Subcutaneous adipose tissue (tissue), 4 donors: ENCODE measurements around the gene ITGB7. TPM values are rescaled to one million over a fixed set of nuclear protein-coding genes. Genes with fewer than 3 reads are reported as not detected.

Experiments
- CTCF ChIP-seq: fragments of 450-650 bp; IDR thresholded peaks from one replicate; pipeline ENCODE4 v1.5.1; 2016; ENCODE audit warnings: low read depth, mild to moderate bottlenecking, control low read depth, antibody characterized with exemption, moderate library complexity
- total RNA-seq, 4 donors: library from RNA; depleted of rRNA; stranded (reverse); fragments of >200 nt; gene quantifications; one replicate each; pipeline ENCODE4 v1.1.0, GENCODE V29; 2016

Gene ITGB7
- total RNA-seq, 4 donors from 2014 or later = 0.49 to 8.1 (median 3.0) TPM

- TF ChIP-seq CTCF = no peak
These were observed 7.4 kb downstream of the ITGB7 start for GRCh38 chr12:53199700-53200099.

- no peak for TF ChIP-seq CTCF
These were observed 8.5 kb downstream of the ITGB7 start for GRCh38 chr12:53198486-53199110.

- TF ChIP-seq CTCF = no peak
These were observed 9.9 kb downstream of the ITGB7 start for GRCh38 chr12:53197011-53197640.

- TF ChIP-seq CTCF = no peak
These were observed 10.6 kb downstream of the ITGB7 start for GRCh38 chr12:53196486-53196885.

GRCh38 chr12:53195516-53196420 is 11.3 kb downstream of the ITGB7 start:
- TF ChIP-seq CTCF = no peak

- no peak for TF ChIP-seq CTCF
These were observed 12.1 kb downstream of the ITGB7 start for GRCh38 chr12:53194973-53195372.
